GM12892 (cell line): Measurements from ENCODE around the gene QPCT.
A peak's percentile ranks its signal among the peaks of the same experiment; 100 is the strongest.

ENCODE experiments used
- DNase-seq: peaks from one replicate; pipeline ENCODE4 v3.0.0; 2011; ENCODE audit not compliant: insufficient read length
- FAIRE-seq: peaks from 2 replicates; lab custom pipeline; 2011; peaks lifted over from hg19 to GRCh38; lab: Jason Lieb, UNC
- POLR2A ChIP-seq: IDR thresholded peaks from 2 replicates; pipeline ENCODE4 v1.6.1; 2011; ENCODE audit warnings: low read depth, low read length, control low read depth
- POLR2AphosphoS5 ChIP-seq: IDR thresholded peaks from 2 replicates; pipeline ENCODE4 v1.6.1; 2011; ENCODE audit warnings: low read depth, low read length, control low read depth
- TAF1 ChIP-seq: IDR thresholded peaks from 2 replicates; pipeline ENCODE4 v1.6.1; 2011; ENCODE audit warnings: low read depth, mild to moderate bottlenecking, control low read depth, low read length, borderline replicate concordance

QPCT gene

DNA sequence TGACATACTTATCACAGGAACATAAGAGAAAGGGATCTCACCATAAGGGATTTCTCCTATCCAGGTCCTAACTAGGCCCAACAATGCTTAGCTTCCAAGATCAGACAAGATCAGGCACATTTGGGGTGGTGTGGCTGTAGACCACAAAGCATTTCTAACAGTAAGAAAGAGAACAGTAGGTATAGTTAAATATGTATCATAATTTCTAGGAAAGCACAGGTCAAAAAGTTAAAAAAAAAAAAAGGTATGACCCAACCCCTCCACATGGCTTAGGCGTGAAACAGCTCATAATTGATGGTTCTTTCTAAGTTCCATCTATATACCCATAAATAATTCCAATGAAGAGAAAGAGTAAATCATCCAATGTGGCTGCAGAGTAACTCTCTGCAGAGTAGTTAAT lies 26.7 kb upstream of the QPCT start:
- no peak for FAIRE-seq

DNA sequence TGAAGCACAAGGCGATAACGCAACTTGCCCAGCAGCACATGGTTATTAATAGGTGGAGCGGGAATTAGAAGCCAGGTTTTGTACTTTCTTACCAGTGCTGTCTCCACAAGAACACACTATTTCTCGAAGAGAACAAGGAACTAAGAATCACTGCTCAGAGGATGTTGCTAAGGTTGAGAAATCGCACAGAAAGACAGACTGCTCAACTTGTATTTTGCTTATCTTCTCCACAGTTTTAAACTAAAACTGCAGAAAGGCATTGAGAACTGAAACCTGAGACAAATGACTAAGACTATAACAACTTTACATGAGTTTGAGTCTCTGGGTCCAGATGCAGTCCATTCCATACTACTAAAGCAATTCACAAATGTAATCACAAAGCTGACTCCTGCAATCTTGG lies 26.0 kb upstream of the QPCT start:
- no peak for DNase-seq
- peak; percentile 82 for FAIRE-seq
- TF ChIP-seq POLR2A: no peak
- TF ChIP-seq TAF1: no peak
- no peak for TF ChIP-seq POLR2AphosphoS5

More for the DNA sequence above, 26.7 kb upstream of the QPCT start:
- no peak for DNase-seq
- TF ChIP-seq POLR2A: no peak

DNA sequence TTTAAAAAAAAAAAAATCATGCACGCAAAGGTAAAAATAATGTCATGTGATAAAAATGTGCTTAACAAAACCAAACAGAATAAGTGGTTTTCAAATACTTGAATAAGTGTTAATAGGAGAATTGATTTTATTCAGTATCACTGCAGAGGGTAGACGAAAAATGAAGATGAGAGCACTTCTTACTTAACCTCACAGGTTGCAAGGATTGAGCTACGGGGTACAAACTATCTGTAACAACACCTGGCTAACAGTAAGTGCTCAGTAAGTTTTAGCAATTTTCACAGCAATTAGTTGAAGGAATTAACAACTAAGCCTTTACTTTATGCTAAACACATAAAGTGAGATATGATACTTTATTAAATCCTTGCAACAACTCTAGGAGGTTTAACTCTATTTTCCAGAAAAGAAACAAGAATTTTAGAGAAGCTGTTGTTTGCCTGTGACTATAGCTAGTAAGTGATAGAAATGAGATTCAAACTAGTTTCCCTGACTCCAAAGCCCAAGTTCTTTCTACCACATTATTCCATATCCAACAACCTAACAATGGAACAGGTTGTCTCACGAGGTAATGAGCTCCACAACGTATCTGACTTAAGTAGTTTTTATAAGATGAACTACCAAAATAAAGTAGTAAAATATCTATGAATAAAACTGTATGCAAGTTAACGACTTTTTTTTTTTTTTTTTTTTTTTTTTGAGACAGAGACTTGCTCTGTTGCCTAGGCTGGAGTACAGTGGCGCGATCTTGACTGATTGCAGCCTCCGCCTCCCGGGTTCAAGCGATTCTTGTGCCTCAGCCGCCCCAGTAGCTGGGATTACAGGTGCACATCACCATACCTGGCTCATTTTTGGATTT lies 24.4 kb upstream of the QPCT start:
- DNase-seq (no peak), FAIRE-seq (no peak)
- TF ChIP-seq POLR2AphosphoS5: no peak
- no peak for TF ChIP-seq POLR2A
- TF ChIP-seq TAF1: no peak

DNA sequence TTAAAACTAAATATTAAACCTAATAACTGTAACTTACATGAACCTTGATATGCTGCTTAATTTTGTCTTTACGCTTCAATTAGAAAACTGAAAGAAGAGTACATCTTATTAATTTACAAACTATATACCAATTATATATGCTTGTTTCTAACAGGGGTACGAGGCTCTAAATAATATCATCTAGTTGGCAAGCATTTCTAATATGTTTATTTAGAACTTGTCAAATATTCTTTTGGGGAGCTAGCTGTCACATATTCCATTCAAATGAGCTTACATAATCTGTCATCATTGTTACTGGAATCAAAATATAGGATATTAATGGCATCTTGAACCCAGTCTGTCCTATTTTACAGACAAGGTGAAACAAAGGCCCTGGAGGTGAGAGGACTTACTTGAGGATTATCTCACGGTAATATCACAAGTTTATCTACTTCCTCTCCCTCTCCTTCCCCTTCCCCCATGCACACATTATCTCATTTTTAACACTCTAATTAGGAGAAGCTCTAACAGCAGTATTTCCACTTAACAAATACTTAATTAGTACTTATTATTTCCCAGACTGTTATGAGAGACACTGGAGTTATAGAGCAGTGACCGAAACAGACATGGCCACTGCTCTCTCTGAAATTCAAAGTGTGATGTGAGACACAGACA lies 23.3 kb upstream of the QPCT start:
- TF ChIP-seq POLR2AphosphoS5 (no peak), TAF1 (no peak), POLR2A (no peak)
- DNase-seq (no peak), FAIRE-seq (no peak)

DNA sequence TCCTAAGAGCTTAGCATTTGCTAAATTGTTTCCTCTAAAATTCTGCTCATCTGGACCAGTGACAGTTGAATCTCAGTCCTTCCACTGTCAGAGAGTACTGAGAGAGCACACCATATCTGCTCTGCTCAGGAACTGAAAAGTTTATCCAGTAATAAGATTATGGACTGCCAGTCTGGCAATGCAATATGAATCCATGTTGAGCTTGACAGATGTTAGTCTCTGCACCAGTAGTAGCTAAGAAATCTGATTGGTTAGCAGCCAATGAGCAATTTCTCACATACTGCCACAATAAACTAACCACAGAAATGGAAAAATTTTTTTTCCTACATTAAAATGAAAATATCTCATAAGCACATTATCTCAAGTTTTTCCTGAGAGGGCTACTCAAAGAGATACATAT lies 22.1 kb upstream of the QPCT start:
- FAIRE-seq (no peak), DNase-seq (no peak)
- TF ChIP-seq POLR2A: no peak

DNA sequence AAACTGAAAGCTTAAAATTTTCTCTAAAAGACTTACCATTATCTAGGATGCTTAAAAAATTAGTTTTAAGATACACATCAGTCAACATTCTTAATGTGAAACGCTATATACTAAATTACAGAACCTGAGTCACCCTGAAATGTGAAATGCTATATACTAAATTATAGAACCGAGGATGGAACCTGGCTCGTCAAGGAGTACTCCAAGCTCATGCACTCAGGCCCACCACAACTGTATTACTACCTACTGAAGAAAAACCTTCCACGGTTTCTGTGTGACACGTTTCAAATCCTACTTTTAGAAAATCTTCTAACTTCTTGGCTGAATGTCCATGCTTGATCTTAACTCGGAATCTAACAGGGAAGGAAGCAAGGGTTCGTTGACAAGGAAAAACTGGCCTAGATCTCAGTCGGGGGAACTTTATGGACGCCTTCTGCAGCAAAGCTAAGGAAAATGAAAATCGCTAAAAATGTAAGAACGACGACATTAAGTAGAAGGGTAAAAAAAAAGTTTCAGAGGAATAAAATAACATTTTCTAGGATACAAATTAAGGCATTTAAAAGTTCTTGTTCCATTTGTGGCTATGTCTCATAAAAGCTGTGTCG lies 21.2 kb upstream of the QPCT start:
- FAIRE-seq (no peak), DNase-seq (no peak)
- TF ChIP-seq POLR2A: no peak
- no peak for TF ChIP-seq TAF1
- TF ChIP-seq POLR2AphosphoS5: no peak

DNA sequence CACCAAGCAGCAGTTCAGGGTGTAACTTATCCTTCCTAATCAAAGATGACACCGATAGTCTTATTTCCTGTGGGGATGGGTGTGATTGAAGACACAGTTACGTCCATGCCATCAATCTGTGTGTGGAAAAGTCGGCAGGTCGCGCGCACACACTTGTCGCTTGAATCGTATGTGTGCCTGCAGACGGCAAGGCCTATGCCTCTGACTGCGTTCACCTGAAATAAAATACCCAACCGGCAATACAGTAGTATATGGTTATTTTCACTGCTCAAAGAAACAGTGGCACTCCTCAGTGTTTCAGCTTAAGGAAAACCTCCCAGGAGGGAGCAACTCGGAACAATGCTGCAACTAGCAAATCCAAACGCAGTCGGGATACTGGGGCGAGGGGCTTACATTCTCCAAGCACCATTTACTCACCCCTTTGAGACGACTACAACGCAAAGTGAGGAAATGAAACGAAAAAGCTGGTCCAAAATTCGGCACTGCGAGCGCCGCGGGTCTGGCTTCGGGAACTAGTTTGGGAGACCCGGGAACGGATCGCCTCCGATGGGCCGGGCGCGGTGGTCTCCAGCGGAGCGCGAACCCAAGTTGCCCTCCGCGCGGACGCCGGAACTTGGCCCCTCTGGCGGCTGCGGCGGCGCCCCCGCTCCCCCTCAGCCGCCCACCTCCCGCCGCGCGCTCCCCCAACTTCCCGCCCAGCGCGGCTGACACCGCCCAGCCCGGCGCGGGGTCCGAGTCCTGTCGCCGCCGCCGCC lies 20.5 kb upstream of the QPCT start:
- DNase-seq (no peak), FAIRE-seq (no peak)
- TF ChIP-seq TAF1: no peak
- TF ChIP-seq POLR2AphosphoS5: peak; percentile 53; the same call in 1 of the 2 replicates
- TF ChIP-seq POLR2A: peak; percentile 62; the same call in 1 of the 2 replicates

DNA sequence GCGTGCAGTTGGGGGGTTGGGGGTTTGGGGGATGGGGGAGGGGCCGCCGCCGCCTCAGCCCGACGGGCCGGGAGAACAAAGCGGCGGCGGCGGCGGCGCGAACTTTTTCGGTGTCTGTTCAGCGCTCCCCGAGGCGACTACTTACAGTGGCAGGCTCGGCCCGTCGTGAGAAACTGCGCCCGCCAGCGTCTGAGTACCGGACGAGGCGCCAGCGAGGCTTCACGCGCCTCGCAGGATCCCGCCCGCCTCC lies 20.0 kb upstream of the QPCT start:
- DNase-seq: no peak
- FAIRE-seq: peak; percentile 56
- TF ChIP-seq POLR2AphosphoS5 (peak; percentile 43; the same call in 1 of the 2 replicates), POLR2A (peak; percentile 75), TAF1 (0 out of 2 replicates have a peak, but pooled peaks have one; percentile 48)

DNA sequence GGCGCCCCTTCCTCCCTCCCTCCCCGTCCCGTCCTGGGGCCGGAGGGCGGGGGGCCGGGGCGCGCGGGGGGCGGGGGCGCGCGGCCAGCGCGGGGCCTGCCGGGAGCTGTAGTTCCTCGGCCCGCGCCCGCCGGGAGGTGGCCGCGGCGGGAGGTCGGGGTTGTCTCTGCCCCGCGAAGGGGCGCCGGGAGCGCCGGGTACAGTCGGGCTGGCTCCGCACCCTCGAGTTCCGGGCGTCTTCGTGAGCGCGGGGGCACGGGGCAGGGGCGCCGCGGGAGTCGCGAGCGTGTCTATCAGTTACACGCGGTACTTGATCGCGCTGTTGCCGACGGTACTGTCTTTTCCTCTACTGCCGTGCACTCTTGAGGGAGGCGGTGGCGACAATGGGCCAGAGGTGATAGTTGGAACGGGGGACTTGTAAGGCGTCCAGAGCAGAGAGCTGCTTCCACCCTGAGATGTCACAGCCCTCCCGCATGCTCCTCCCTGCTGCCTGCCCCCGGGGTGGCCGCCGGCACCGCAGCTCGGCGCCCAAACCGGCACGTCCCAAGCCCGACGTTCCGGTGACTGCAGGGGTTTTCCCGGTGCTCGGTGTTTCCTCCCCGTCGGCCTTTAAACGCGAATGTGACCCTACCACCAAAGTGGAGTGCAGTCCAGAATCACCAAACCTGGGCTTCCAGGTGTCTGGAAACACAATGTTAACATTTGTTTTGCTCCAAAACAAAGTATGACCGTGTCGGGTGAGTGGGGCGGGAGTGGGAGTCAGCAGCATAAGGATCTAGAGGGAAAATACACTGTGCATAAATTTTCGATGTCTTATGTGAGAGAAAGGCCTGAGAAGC lies 19.4 kb upstream of the QPCT start, which contains the start of gene PRKD3:
TSS of gene PRKD3 (minus strand) at position 48 of the 839 bp plus-strand sequence. CDS start 8,309 bp downstream, outside the sequence.
- FAIRE-seq (peak; percentile 93), DNase-seq (peak; percentile 63)
- TF ChIP-seq POLR2AphosphoS5 (no peak), TAF1 (no peak), POLR2A (no peak; the same call in 1 of the 2 replicates)

DNA sequence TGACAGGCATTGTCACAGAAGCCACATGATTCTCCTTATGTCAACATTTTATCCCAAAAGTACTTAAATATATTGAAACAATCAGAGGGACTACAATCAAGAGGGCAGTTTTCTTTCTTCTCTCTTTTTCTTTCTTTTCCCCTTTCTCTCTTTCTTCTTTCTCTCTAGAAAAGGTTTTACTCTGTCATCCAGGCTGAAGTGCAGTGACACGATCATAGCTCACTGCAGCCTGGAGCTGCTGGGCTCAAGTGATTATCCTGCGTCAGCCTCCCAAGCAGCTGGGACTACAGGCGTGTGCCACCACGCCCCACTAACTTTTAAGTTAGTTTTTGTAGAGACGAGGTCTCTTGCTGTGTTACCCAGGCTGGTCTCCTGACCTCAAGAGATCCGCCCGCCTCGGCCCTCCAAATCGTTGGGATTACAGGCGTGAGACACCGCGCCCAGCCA lies 18.8 kb upstream of the QPCT start:
- no peak for FAIRE-seq
- TF ChIP-seq TAF1: no peak
- TF ChIP-seq POLR2A: no peak
- TF ChIP-seq POLR2AphosphoS5: no peak
- no peak for DNase-seq
